ENCODE data around the gene KISS1R.
"Not testable (repeated sequence)": the region's sequence is repeated elsewhere in the genome, so short reads cannot be mapped to it uniquely, and the experiment has no call there.

Gene KISS1R

GRCh38 chr19:956766-957440 lies 39.8 kb downstream of the KISS1R start:
- DNase-seq (ENCODE audit: insufficient read length, low spot score) (no peak), FAIRE-seq (no peak)
- TF ChIP-seq TAF1 (IDR thresholded peaks at IDR 0.05; ENCODE audit: low read depth, low read length) (no peak), POU2F2 (IDR thresholded peaks at IDR 0.05; ENCODE audit: low read depth, low read length) (no peak), SPI1 (IDR thresholded peaks at IDR 0.05; ENCODE audit: low read depth, low read length) (no peak), PAX5 (IDR thresholded peaks at IDR 0.05; ENCODE audit: insufficient read depth, low read length, severe bottlenecking) (no peak), POLR2AphosphoS5 (IDR thresholded peaks at IDR 0.05; ENCODE audit: low read depth, low read length) (no peak), POLR2A (IDR thresholded peaks at IDR 0.05; ENCODE audit: low read depth, low read length) (no peak)

GRCh38 chr19:957578-957977 lies 40.4 kb downstream of the KISS1R start:
- not testable (repeated sequence) for DNase-seq (ENCODE audit: insufficient read length, low spot score); FAIRE-seq

- TF ChIP-seq TAF1 (IDR thresholded peaks at IDR 0.05; ENCODE audit: low read depth, low read length) (no peak), POU2F2 (IDR thresholded peaks at IDR 0.05; ENCODE audit: low read depth, low read length) (no peak), POLR2A (IDR thresholded peaks at IDR 0.05; ENCODE audit: low read depth, low read length) (no peak), POLR2AphosphoS5 (IDR thresholded peaks at IDR 0.05; ENCODE audit: low read depth, low read length) (no peak), SPI1 (IDR thresholded peaks at IDR 0.05; ENCODE audit: low read depth, low read length) (no peak), PAX5 (IDR thresholded peaks at IDR 0.05; ENCODE audit: insufficient read depth, low read length, severe bottlenecking) (no peak)
- no peak for DNase-seq (ENCODE audit: insufficient read length, low spot score)
- FAIRE-seq = peak; percentile 54
Observed at GRCh38 chr19:958967-959855, 42.1 kb downstream of the KISS1R start.

GRCh38 chr19:960020-960419 lies 42.9 kb downstream of the KISS1R start:
- no peak for FAIRE-seq
- no peak for DNase-seq (ENCODE audit: insufficient read length, low spot score)
- no peak for TF ChIP-seq POLR2A (IDR thresholded peaks at IDR 0.05; ENCODE audit: low read depth, low read length)
- no peak for TF ChIP-seq PAX5 (IDR thresholded peaks at IDR 0.05; ENCODE audit: insufficient read depth, low read length, severe bottlenecking)
- no peak for TF ChIP-seq POU2F2 (IDR thresholded peaks at IDR 0.05; ENCODE audit: low read depth, low read length)

- no peak for TF ChIP-seq SPI1 (IDR thresholded peaks at IDR 0.05; ENCODE audit: low read depth, low read length)
- TF ChIP-seq POLR2AphosphoS5 (IDR thresholded peaks at IDR 0.05; ENCODE audit: low read depth, low read length) = no peak
- TF ChIP-seq POLR2A (IDR thresholded peaks at IDR 0.05; ENCODE audit: low read depth, low read length) = no peak
- TF ChIP-seq TAF1 (IDR thresholded peaks at IDR 0.05; ENCODE audit: low read depth, low read length) = no peak
- no peak for TF ChIP-seq POU2F2 (IDR thresholded peaks at IDR 0.05; ENCODE audit: low read depth, low read length)
- no peak for TF ChIP-seq PAX5 (IDR thresholded peaks at IDR 0.05; ENCODE audit: insufficient read depth, low read length, severe bottlenecking)
- DNase-seq (ENCODE audit: insufficient read length, low spot score) = no peak
- no peak for FAIRE-seq
Observed at GRCh38 chr19:960601-960938, 43.4 kb downstream of the KISS1R start.

- DNase-seq (ENCODE audit: insufficient read length, low spot score) = no peak
- no peak for FAIRE-seq
- TF ChIP-seq POLR2A (IDR thresholded peaks at IDR 0.05; ENCODE audit: low read depth, low read length) (no peak), PAX5 (IDR thresholded peaks at IDR 0.05; ENCODE audit: insufficient read depth, low read length, severe bottlenecking) (no peak), TAF1 (IDR thresholded peaks at IDR 0.05; ENCODE audit: low read depth, low read length) (no peak), SPI1 (IDR thresholded peaks at IDR 0.05; ENCODE audit: low read depth, low read length) (no peak), POLR2AphosphoS5 (IDR thresholded peaks at IDR 0.05; ENCODE audit: low read depth, low read length) (no peak), POU2F2 (IDR thresholded peaks at IDR 0.05; ENCODE audit: low read depth, low read length) (no peak)
Observed at GRCh38 chr19:961866-962620, 44.9 kb downstream of the KISS1R start.

- TF ChIP-seq TAF1 (IDR thresholded peaks at IDR 0.05; ENCODE audit: low read depth, low read length) (no peak), POLR2AphosphoS5 (IDR thresholded peaks at IDR 0.05; ENCODE audit: low read depth, low read length) (no peak), POU2F2 (IDR thresholded peaks at IDR 0.05; ENCODE audit: low read depth, low read length) (no peak), POLR2A (IDR thresholded peaks at IDR 0.05; ENCODE audit: low read depth, low read length) (no peak), PAX5 (IDR thresholded peaks at IDR 0.05; ENCODE audit: insufficient read depth, low read length, severe bottlenecking) (no peak), SPI1 (IDR thresholded peaks at IDR 0.05; ENCODE audit: low read depth, low read length) (no peak)
- DNase-seq (ENCODE audit: insufficient read length, low spot score) (no peak), FAIRE-seq (no peak)
Observed at GRCh38 chr19:962683-963400, 45.7 kb downstream of the KISS1R start.

GRCh38 chr19:963486-963951 lies 46.4 kb downstream of the KISS1R start:
- DNase-seq (ENCODE audit: insufficient read length, low spot score) (no peak), FAIRE-seq (no peak)
- TF ChIP-seq TAF1 (IDR thresholded peaks at IDR 0.05; ENCODE audit: low read depth, low read length) (no peak), SPI1 (IDR thresholded peaks at IDR 0.05; ENCODE audit: low read depth, low read length) (no peak), PAX5 (IDR thresholded peaks at IDR 0.05; ENCODE audit: insufficient read depth, low read length, severe bottlenecking) (no peak), POU2F2 (IDR thresholded peaks at IDR 0.05; ENCODE audit: low read depth, low read length) (no peak), POLR2AphosphoS5 (IDR thresholded peaks at IDR 0.05; ENCODE audit: low read depth, low read length) (no peak), POLR2A (IDR thresholded peaks at IDR 0.05; ENCODE audit: low read depth, low read length) (no peak)

GRCh38 chr19:964116-964520 lies 47.0 kb downstream of the KISS1R start:
- FAIRE-seq = no peak
- no peak for TF ChIP-seq PAX5 (IDR thresholded peaks at IDR 0.05; ENCODE audit: insufficient read depth, low read length, severe bottlenecking)
- no peak for TF ChIP-seq POLR2A (IDR thresholded peaks at IDR 0.05; ENCODE audit: low read depth, low read length)
- TF ChIP-seq TAF1 (IDR thresholded peaks at IDR 0.05; ENCODE audit: low read depth, low read length) = no peak
- TF ChIP-seq POU2F2 (IDR thresholded peaks at IDR 0.05; ENCODE audit: low read depth, low read length) = no peak
- no peak for TF ChIP-seq POLR2AphosphoS5 (IDR thresholded peaks at IDR 0.05; ENCODE audit: low read depth, low read length)
- TF ChIP-seq SPI1 (IDR thresholded peaks at IDR 0.05; ENCODE audit: low read depth, low read length) = no peak
- DNase-seq (ENCODE audit: insufficient read length, low spot score) = no peak
